Endodermal cell (in vitro differentiated cells): Measurements from ENCODE around the gene SWT1. TPM values are rescaled to one million over a fixed set of nuclear protein-coding genes. Genes with fewer than 3 reads are reported as not detected.
A peak's percentile ranks its signal among the peaks of the same experiment; 100 is the strongest.
"Not testable (repeated sequence)": the region's sequence is repeated elsewhere in the genome, so short reads cannot be mapped to it uniquely, and the experiment has no call there.

Source experiments
- DNase-seq: peaks from one replicate; pipeline ENCODE4 v3.0.0-alpha.2; 2017
- H3K27ac ChIP-seq: 2 replicates; pipeline ENCODE4 v1.5.1; 2013; ENCODE audit warnings: mild to moderate bottlenecking, low read depth, low read length, moderate library complexity
- H3K27me3 ChIP-seq: 2 replicates; pipeline ENCODE4 v1.6.1; 2013; ENCODE audit warnings: mild to moderate bottlenecking, low read length, moderate library complexity; ENCODE audit not compliant: insufficient read depth, control insufficient read depth, poor library complexity, severe bottlenecking
- H3K36me3 ChIP-seq: 2 replicates; pipeline ENCODE4 v1.7.0; 2013; ENCODE audit warnings: mild to moderate bottlenecking, low read length, moderate library complexity; ENCODE audit not compliant: control insufficient read depth, insufficient read depth
- H3K4me1 ChIP-seq: one replicate; pipeline ENCODE4 v1.7.0; 2013; ENCODE audit warnings: low read length; ENCODE audit not compliant: control insufficient read depth, insufficient read depth
- H3K4me3 ChIP-seq: 2 replicates; pipeline ENCODE4 v1.5.1; 2013; ENCODE audit warnings: mild to moderate bottlenecking, low read length, moderate library complexity
- H3K9ac ChIP-seq: 2 replicates; pipeline ENCODE4 v1.6.1; 2013; ENCODE audit warnings: mild to moderate bottlenecking, low read length, moderate library complexity; ENCODE audit not compliant: poor library complexity, severe bottlenecking; ENCODE audit errors: extremely low read depth
- H3K9me3 ChIP-seq: 2 replicates; pipeline ENCODE4 v1.6.1; 2013; ENCODE audit warnings: mild to moderate bottlenecking, low read length, moderate library complexity; ENCODE audit not compliant: control insufficient read depth
- H3K27ac Mint-ChIP-seq: 2 replicates; pipeline ENCODE4 v1.8.0; 2020; ENCODE audit warnings: mixed read lengths
- H3K27me3 Mint-ChIP-seq: 2 replicates; pipeline ENCODE4 v1.8.0; 2021; ENCODE audit warnings: mild to moderate bottlenecking, mixed read lengths; ENCODE audit not compliant: insufficient read depth
- H3K36me3 Mint-ChIP-seq: 2 replicates; pipeline ENCODE4 v1.8.0; 2020; ENCODE audit warnings: low read depth, mixed read lengths
- H3K4me1 Mint-ChIP-seq: 2 replicates; pipeline ENCODE4 v1.8.0; 2020; ENCODE audit warnings: mixed read lengths
- H3K4me3 Mint-ChIP-seq: 2 replicates; pipeline ENCODE4 v1.8.0; 2020; ENCODE audit warnings: mild to moderate bottlenecking, moderate library complexity, mixed read lengths
- H3K9me3 Mint-ChIP-seq: 2 replicates; pipeline ENCODE4 v1.8.0; 2020; ENCODE audit warnings: mild to moderate bottlenecking, mixed read lengths
- WGBS, 2 experiments: methylation state at CpG; one replicate each; pipeline versions ENCODE4 v1.1.5 to v1.1.7; 2013; ENCODE audit warnings: missing lambda C conversion rate in 2 of 2, mixed read lengths in 1 of 2; ENCODE audit not compliant: insufficient coverage in 1 of 2, insufficient read length in 1 of 2; 5-methylcytosine and 5-hydroxymethylcytosine counted together
- total RNA-seq, 2 donors: library from RNA; stranded (reverse); fragmentation: NEBNext Ultra II Directional in 1 of 2; extraction: Animal tissue kit (Norgen Biotek cat#: 25700) in 1 of 2; gene quantifications; 2 replicates in 1 of 2; 3 replicates in 1 of 2; pipeline ENCODE4 v1.2.1, GENCODE V29; 2021
- TF ChIP-seq, protein P1 (sequence below): fragments of 200-600 bp; sonication (generic); conservative IDR thresholded peaks from 2 replicates; pipeline ENCODE4 v1.5.0; 2021; ENCODE audit warnings: antibody characterized with exemption, mild to moderate bottlenecking

The SWT1 gene
- total RNA-seq, 2 donors from 2014 or later = 9.7 to 13.4 TPM

DNA sequence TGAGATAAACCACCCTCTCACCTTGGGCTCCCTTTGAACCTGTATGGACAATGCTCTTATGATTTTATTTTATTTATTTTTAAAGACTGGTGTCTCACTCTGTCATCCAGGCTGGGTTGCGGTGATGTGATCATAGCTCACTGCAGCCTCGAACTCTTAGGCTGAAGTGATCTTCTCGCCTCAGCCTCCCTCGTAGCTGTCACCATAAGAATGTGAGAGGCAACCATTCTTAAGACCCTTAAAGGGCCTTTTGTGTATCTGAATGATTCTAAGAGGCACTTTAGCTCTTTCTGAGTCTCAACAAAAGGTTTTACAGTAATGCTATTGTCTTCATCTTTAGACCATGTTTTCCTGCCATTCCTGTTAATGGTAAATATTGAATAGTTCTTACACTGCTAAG, 93.1 kb downstream of the SWT1 start:
- 90 to 92% methylated on average over 2 to 4 of the region's 4 CpGs for WGBS, 2 experiments
- no peak for DNase-seq
- H3K9me3 Mint-ChIP-seq = peaks cover 4% of the 10 kb centered on the region
- Histone ChIP-seq H3K9ac (no peak overlapping the region), H3K27ac (no peak overlapping the region), H3K27me3 (no peaks in the 10 kb centered on the region), H3K4me3 (no peak overlapping the region), H3K9me3 (no peaks in the 10 kb centered on the region), H3K4me1 (no peaks in the 10 kb centered on the region), H3K36me3 (no peaks in the 10 kb centered on the region)
- no peak overlapping the region for H3K27ac Mint-ChIP-seq
- no peak overlapping the region for H3K4me3 Mint-ChIP-seq
- H3K27me3 Mint-ChIP-seq = no peaks in the 10 kb centered on the region
- no peaks in the 10 kb centered on the region for H3K36me3 Mint-ChIP-seq
- peaks cover 11% of the 10 kb centered on the region for H3K4me1 Mint-ChIP-seq
- TF ChIP-seq, protein P1, sequence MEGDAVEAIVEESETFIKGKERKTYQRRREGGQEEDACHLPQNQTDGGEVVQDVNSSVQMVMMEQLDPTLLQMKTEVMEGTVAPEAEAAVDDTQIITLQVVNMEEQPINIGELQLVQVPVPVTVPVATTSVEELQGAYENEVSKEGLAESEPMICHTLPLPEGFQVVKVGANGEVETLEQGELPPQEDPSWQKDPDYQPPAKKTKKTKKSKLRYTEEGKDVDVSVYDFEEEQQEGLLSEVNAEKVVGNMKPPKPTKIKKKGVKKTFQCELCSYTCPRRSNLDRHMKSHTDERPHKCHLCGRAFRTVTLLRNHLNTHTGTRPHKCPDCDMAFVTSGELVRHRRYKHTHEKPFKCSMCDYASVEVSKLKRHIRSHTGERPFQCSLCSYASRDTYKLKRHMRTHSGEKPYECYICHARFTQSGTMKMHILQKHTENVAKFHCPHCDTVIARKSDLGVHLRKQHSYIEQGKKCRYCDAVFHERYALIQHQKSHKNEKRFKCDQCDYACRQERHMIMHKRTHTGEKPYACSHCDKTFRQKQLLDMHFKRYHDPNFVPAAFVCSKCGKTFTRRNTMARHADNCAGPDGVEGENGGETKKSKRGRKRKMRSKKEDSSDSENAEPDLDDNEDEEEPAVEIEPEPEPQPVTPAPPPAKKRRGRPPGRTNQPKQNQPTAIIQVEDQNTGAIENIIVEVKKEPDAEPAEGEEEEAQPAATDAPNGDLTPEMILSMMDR = no peak

DNA sequence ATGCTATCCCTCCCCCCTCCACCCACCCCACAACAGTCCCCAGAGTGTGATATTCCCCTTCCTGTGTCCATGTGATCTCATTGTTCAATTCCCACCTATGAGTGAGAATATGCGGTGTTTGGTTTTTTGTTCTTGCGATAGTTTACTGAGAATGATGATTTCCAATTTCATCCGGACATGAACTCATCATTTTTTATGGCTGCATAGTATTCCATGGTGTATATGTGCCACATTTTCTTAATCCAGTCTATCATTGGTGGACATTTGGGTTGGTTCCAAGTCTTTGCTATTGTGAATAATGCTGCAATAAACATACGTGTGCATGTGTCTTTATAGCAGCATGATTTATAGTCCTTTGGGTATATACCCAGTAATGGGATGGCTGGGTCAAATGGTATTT, 95.0 kb downstream of the SWT1 start:
- H3K9me3 Mint-ChIP-seq, H3K9ac ChIP-seq, H3K27ac Mint-ChIP-seq, H3K4me3 ChIP-seq, H3K27me3 ChIP-seq, H3K36me3 Mint-ChIP-seq, H3K4me3 Mint-ChIP-seq, DNase-seq, H3K27ac ChIP-seq, H3K9me3 ChIP-seq, H3K4me1 ChIP-seq, H3K27me3 Mint-ChIP-seq, H3K36me3 ChIP-seq: not testable (repeated sequence)
- WGBS, 2 experiments = 100% methylated on average over 2 of the region's 4 CpGs; no CpG with 5 or more reads in 1 of the 2 experiments
- H3K4me1 Mint-ChIP-seq = peaks cover 11% of the 10 kb centered on the region

DNA sequence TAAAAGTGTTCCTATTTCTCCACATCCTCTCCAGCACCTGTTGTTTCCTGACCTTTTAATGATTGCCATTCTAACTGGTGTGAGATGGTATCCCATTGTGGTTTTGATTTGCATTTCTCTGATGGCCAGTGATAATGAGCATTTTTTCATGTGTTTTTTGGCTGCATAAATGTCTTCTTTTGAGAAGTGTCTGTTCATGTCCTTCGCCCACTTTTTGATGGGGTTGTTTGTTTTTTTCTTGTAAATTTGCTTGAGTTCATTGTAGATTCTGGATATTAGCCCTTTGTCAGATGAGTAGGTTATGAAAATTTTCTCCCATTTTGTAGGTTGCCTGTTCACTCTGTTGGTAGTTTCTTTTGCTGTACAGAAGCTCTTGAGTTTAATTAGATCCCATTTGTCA, 95.4 kb downstream of the SWT1 start:
- not testable (repeated sequence) for H3K36me3 ChIP-seq, H3K27ac Mint-ChIP-seq, DNase-seq, H3K27me3 ChIP-seq, H3K27ac ChIP-seq, H3K4me3 Mint-ChIP-seq, H3K9me3 ChIP-seq, H3K36me3 Mint-ChIP-seq, H3K4me3 ChIP-seq, H3K9me3 Mint-ChIP-seq, H3K4me1 ChIP-seq, H3K9ac ChIP-seq, H3K27me3 Mint-ChIP-seq
- no CpG with 5 or more reads among the region's 1 CpG for WGBS, 2 experiments
- H3K4me1 Mint-ChIP-seq = peaks cover 11% of the 10 kb centered on the region

DNA sequence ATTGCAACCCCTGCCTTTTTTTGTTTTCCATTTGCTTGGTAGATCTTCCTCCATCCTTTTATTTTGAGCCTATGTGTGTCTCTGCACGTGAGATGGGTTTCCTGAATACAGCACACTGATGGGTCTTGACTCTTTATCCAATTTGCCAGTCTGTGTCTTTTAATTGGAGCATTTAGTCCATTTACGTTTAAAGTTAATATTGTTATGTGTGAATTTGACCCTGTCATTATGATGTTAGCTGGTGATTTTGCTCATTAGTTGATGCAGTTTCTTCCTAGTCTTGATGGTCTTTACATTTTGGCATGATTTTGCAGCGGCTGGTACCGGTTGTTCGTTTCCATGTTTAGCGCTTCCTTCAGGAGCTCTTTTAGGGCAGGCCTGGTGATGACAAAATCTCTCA, 98.6 kb downstream of the SWT1 start:
- not testable (repeated sequence) for DNase-seq, H3K36me3 Mint-ChIP-seq, H3K27me3 Mint-ChIP-seq, H3K4me3 ChIP-seq, H3K4me1 Mint-ChIP-seq, H3K4me3 Mint-ChIP-seq, H3K27me3 ChIP-seq, H3K27ac Mint-ChIP-seq, H3K27ac ChIP-seq, H3K4me1 ChIP-seq, H3K9me3 ChIP-seq, H3K9ac ChIP-seq, H3K36me3 ChIP-seq
- peaks cover 11% of the 10 kb centered on the region for H3K9me3 Mint-ChIP-seq
- WGBS, 2 experiments = 96% methylated on average over 4 of the region's 6 CpGs; no CpG with 5 or more reads in 1 of the 2 experiments

DNA sequence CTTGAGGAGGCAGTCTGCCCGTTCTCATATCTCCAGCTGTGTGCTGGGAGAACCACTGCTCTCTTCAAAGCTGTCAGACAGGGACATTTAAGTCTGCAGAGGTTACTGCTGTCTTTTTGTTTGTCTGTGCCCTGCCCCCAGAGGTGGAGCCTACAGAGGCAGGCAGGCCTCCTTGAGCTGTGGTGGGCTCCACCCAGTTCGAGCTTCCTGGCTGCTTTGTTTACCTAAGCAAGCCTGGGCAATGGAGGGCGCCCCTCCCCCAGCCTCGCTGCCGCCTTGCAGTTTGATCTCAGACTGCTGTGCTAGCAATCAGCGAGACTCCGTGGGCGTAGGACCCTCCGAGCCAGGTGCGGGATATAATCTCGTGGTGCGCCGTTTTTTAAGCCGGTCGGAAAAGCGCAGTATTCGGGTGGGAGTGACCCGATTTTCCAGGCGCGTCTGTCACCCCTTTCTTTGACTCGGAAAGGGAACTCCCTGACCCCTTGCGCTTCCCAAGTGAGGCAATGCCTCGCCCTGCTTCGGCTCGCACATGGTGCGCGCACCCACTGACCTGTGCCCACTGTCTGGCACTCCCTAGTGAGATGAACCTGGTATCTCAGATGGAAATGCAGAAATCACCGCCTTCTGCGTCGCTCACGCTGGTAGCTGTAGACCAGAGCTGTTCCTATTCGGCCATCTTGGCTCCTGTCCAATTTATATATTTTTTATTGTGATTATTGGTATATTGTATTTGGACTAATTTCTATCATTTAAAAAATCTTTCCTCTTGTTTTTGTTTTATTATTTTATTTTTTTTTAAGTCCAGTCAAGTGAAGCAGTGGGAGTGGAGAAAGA, 100.4 kb downstream of the SWT1 start:
- H3K27me3 Mint-ChIP-seq, H3K4me3 ChIP-seq, H3K36me3 Mint-ChIP-seq, H3K9me3 ChIP-seq, DNase-seq, H3K27ac ChIP-seq, H3K27me3 ChIP-seq, H3K4me1 Mint-ChIP-seq, H3K36me3 ChIP-seq, H3K4me1 ChIP-seq, H3K9ac ChIP-seq: not testable (repeated sequence)
- peak overlapping the region; percentile 24 for H3K4me3 Mint-ChIP-seq
- WGBS, 2 experiments = 96% methylated on average over 18 of the region's 32 CpGs; no CpG with 5 or more reads in 1 of the 2 experiments
- peak overlapping the region; percentile 64 for H3K27ac Mint-ChIP-seq
- peaks cover 11% of the 10 kb centered on the region for H3K9me3 Mint-ChIP-seq
